Naive thymus-derived CD4-positive, alpha-beta T cell (primary cell): ENCODE results near the gene SLC23A1. TPM values are rescaled to one million over a fixed set of nuclear protein-coding genes. Genes with fewer than 3 reads are reported as not detected.

Experiments used
- ATAC-seq: fragments of 150-1000 bp; cut with Tn5 transposase; 2 replicates; pipeline ENCODE4 v1.10.0; 2021; ENCODE audit warnings: mild to moderate bottlenecking, moderate library complexity
- CTCF ChIA-PET: fragments of 350-600 bp; sonication (Branson Sonifier 250); formaldehyde crosslinking; loops from one replicate; lab custom pipeline; 2021; ENCODE audit warnings: antibody characterized with exemption; lab: Charles Lee
- POLR2A ChIA-PET: fragments of 350-600 bp; sonication (Branson Sonifier 250); formaldehyde crosslinking; loops from one replicate; lab custom pipeline; 2021; ENCODE audit warnings: antibody characterized with exemption, inconsistent platforms; lab: Charles Lee
- DNase-seq, 9 donors: peaks; one replicate each; pipeline versions ENCODE4 v3.0.0 to v3.0.0-alpha.2; 2020 to 2022; ENCODE audit warnings: mixed read lengths in 1 of 9
- H3K27ac ChIP-seq: one replicate; pipeline ENCODE4 v1.7.0; 2013; ENCODE audit warnings: mild to moderate bottlenecking, low read depth, low read length, moderate library complexity
- H3K27me3 ChIP-seq, 2 donors: one replicate each; pipeline ENCODE4 v1.7.0; 2013; ENCODE audit warnings: low read length in 2 of 2, mild to moderate bottlenecking in 2 of 2, moderate library complexity in 2 of 2; ENCODE audit not compliant: control insufficient read depth in 2 of 2, insufficient read depth in 2 of 2
- H3K36me3 ChIP-seq, 3 experiments: 1 replicate in 2 of 3; 2 replicates in 1 of 3; pipeline ENCODE4 v1.7.0; 2013; ENCODE audit warnings: low read length in 3 of 3, mild to moderate bottlenecking in 3 of 3, moderate library complexity in 1 of 3; ENCODE audit not compliant: insufficient read depth in 3 of 3, control insufficient read depth in 2 of 3
- H3K4me1 ChIP-seq, 2 donors: one replicate each; pipeline ENCODE4 v1.7.0; 2013; ENCODE audit warnings: low read length in 2 of 2, mild to moderate bottlenecking in 2 of 2, moderate library complexity in 1 of 2; ENCODE audit not compliant: control insufficient read depth in 2 of 2, insufficient read depth in 2 of 2
- H3K4me3 ChIP-seq: 2 replicates; pipeline ENCODE4 v1.7.0; 2013; ENCODE audit warnings: mild to moderate bottlenecking, low read length
- H3K9me3 ChIP-seq, 3 experiments: 1 replicate in 2 of 3; 2 replicates in 1 of 3; pipeline ENCODE4 v1.7.0; 2013; ENCODE audit warnings: low read length in 3 of 3; ENCODE audit not compliant: control insufficient read depth in 2 of 3
- H3K27ac Mint-ChIP-seq, 9 donors: one replicate each; pipeline ENCODE4 v1.8.0; 2020 to 2022; ENCODE audit warnings: mixed read lengths in 9 of 9, mild to moderate bottlenecking in 8 of 9, moderate library complexity in 5 of 9, inconsistent platforms in 2 of 9
- H3K27me3 Mint-ChIP-seq, 5 donors: one replicate each; pipeline ENCODE4 v1.8.0; 2021 to 2022; ENCODE audit warnings: mixed read lengths in 5 of 5, mild to moderate bottlenecking in 1 of 5
- H3K36me3 Mint-ChIP-seq, 5 donors: one replicate each; pipeline ENCODE4 v1.8.0; 2020 to 2022; ENCODE audit warnings: mixed read lengths in 5 of 5, mild to moderate bottlenecking in 3 of 5, inconsistent platforms in 1 of 5
- H3K4me1 Mint-ChIP-seq, 7 donors: one replicate each; pipeline ENCODE4 v1.8.0; 2020 to 2022; ENCODE audit warnings: mixed read lengths in 7 of 7, mild to moderate bottlenecking in 3 of 7, inconsistent platforms in 1 of 7
- H3K4me3 Mint-ChIP-seq, 10 donors: one replicate each; pipeline ENCODE4 v1.8.0; 2020 to 2022; ENCODE audit warnings: mild to moderate bottlenecking in 10 of 10, mixed read lengths in 10 of 10, moderate library complexity in 6 of 10, inconsistent platforms in 2 of 10
- H3K9me3 Mint-ChIP-seq, 11 donors: one replicate each; pipeline ENCODE4 v1.8.0; 2020 to 2022; ENCODE audit warnings: mixed read lengths in 11 of 11, mild to moderate bottlenecking in 4 of 11, inconsistent platforms in 1 of 11, moderate library complexity in 1 of 11
- intact Hi-C, 2 donors: fragments of 100-400 bp; cut with micrococcal nuclease; formaldehyde crosslinking; loops; one replicate each; pipeline ENCODE4 v1.15.1; 2023
- polyA plus RNA-seq, 2 donors: library from polyadenylated mRNA; unstranded; fragments of 300-500 nt; fragmentation: Illumina TruSeq; gene quantifications; one replicate each; pipeline ENCODE4 v1.2.3, GENCODE V29; 2021
- total RNA-seq, 6 experiments: library from RNA in 5 of 6; stranded (reverse) in 5 of 6; gene quantifications; 1 replicate in 5 of 6; 2 replicates in 1 of 6; pipeline ENCODE4 v1.2.3 and lab custom pipeline; 2021 to 2026

The SLC23A1 gene
- total RNA-seq, result 1 to 10 TPM in 1 of 5 experiments, not detected in 4; 4.7 TPM
- not detected for polyA plus RNA-seq
- not detected for total RNA-seq (lab: John Stamatoyannopoulos, UW)

GRCh38 chr5:139383275-139383992 is at the start of gene SLC23A1:
TSS of gene SLC23A1 (minus strand) at chr5:139383297. CDS start at chr5:139383253, 44 bp downstream.
- DNase-seq (no peak), ATAC-seq (no peak)
- Histone ChIP-seq H3K9me3 (no peaks in the 10 kb centered on the region), H3K36me3 (no peaks in the 10 kb centered on the region), H3K27me3 (no peaks in the 10 kb centered on the region), H3K4me3 (no peak within 1 kb of the TSS), H3K27ac (no peak within 1 kb of the TSS), H3K4me1 (peaks cover 7 to 12% of the 10 kb centered on the region in 2 donors)
- intact Hi-C loops, result no loop called here
- H3K36me3 Mint-ChIP-seq, result peaks cover 0 to 3% (median 0%) of the 10 kb centered on the region in 5 donors
- H3K9me3 Mint-ChIP-seq, result no peaks in the 10 kb centered on the region
- ChIA-PET POLR2A (no interaction called here), CTCF (no interaction called here)
- H3K4me3 Mint-ChIP-seq, result peak within 1 kb of the TSS in 6 of 10 donors; percentile 9 to 85 (median 44)
- H3K27ac Mint-ChIP-seq, result peak within 1 kb of the TSS in 4 of 9 donors; percentile 34 to 98 (median 68)
- H3K27me3 Mint-ChIP-seq, result no peaks in the 10 kb centered on the region
- peaks cover 21 to 53% (median 28%) of the 10 kb centered on the region in 7 donors for H3K4me1 Mint-ChIP-seq

- Histone ChIP-seq H3K4me3 (no peak overlapping the region), H3K4me1 (peaks cover 0 to 5% of the 10 kb centered on the region in 2 donors), H3K9me3 (no peaks in the 10 kb centered on the region), H3K27ac (no peak overlapping the region), H3K36me3 (peaks cover 0 to 5% (median 0%) of the 10 kb centered on the region in 3 experiments), H3K27me3 (no peaks in the 10 kb centered on the region)
- Mint-ChIP-seq H3K4me3 (no peak overlapping the region), H3K36me3 (peaks cover 0 to 21% (median 4%) of the 10 kb centered on the region in 5 donors), H3K4me1 (peaks cover 0 to 21% (median 12%) of the 10 kb centered on the region in 7 donors), H3K27ac (peak overlapping the region in 2 of 9 donors; percentile 20 to 51), H3K9me3 (no peaks in the 10 kb centered on the region), H3K27me3 (no peaks in the 10 kb centered on the region)
- ATAC-seq (no peak), DNase-seq (no peak)
- CTCF ChIA-PET, result interaction anchor here (1.7 kb wide), 1 partner anchor 9 kb away, joined by 6 read pairs; no protein-coding TSS in a partner anchor
- intact Hi-C loops, result no loop called here
- POLR2A ChIA-PET, result no interaction called here
Observed at GRCh38 chr5:139431706-139432105, 48.6 kb upstream of the SLC23A1 start.

GRCh38 chr5:139430015-139430414 is 46.9 kb upstream of the SLC23A1 start:
- ChIA-PET CTCF (interaction anchor here (0.7 to 2.0 kb wide), 5 partner anchors 8 to 84 kb away, joined by 3 to 6 read pairs (median 5); no protein-coding TSS in a partner anchor), POLR2A (interaction anchor here (0.6 to 2.0 kb wide), 7 partner anchors 9 to 136 kb away, joined by 3 to 13 read pairs (median 3); partner anchors contain the start of gene DNAJC18)
- no peaks in the 10 kb centered on the region for H3K27me3 Mint-ChIP-seq
- Histone ChIP-seq H3K4me3 (no peak overlapping the region), H3K27me3 (no peaks in the 10 kb centered on the region), H3K27ac (no peak overlapping the region), H3K4me1 (peaks cover 0 to 5% of the 10 kb centered on the region in 2 donors), H3K9me3 (no peaks in the 10 kb centered on the region), H3K36me3 (peaks cover 0 to 5% (median 0%) of the 10 kb centered on the region in 3 experiments)
- peaks cover 0 to 21% (median 12%) of the 10 kb centered on the region in 7 donors for H3K4me1 Mint-ChIP-seq
- ATAC-seq (peak; percentile 76), DNase-seq (peak in 6 of 9 donors; percentile 21 to 65 (median 52))
- peak overlapping the region in 8 of 9 donors; percentile 67 to 90 (median 84) for H3K27ac Mint-ChIP-seq
- no peaks in the 10 kb centered on the region for H3K9me3 Mint-ChIP-seq
- H3K4me3 Mint-ChIP-seq, result peak overlapping the region in 5 of 10 donors; percentile 12 to 38 (median 18)
- intact Hi-C loops, result no loop called here
- peaks cover 0 to 18% (median 5%) of the 10 kb centered on the region in 5 donors for H3K36me3 Mint-ChIP-seq

- peaks cover 0 to 22% (median 21%) of the 10 kb centered on the region in 5 donors for H3K36me3 Mint-ChIP-seq
- Histone ChIP-seq H3K4me3 (no peak overlapping the region), H3K36me3 (peaks cover 0 to 5% (median 3%) of the 10 kb centered on the region in 3 experiments), H3K27ac (no peak overlapping the region), H3K27me3 (no peaks in the 10 kb centered on the region), H3K9me3 (no peaks in the 10 kb centered on the region), H3K4me1 (peaks cover 3 to 9% of the 10 kb centered on the region in 2 donors)
- intact Hi-C loops, result no loop called here
- CTCF ChIA-PET, result interaction anchor here (0.7 to 9.5 kb wide), 3 partner anchors 13 to 88 kb away, joined by 3 to 310 read pairs (median 4); partner anchors contain the start of gene DNAJC18
- no peak overlapping the region for H3K4me3 Mint-ChIP-seq
- H3K9me3 Mint-ChIP-seq, result no peaks in the 10 kb centered on the region
- DNase-seq (no peak), ATAC-seq (no peak)
- H3K27ac Mint-ChIP-seq, result no peak overlapping the region
- POLR2A ChIA-PET, result interaction anchor here (1.3 to 9.4 kb wide), 2 partner anchors 13 to 88 kb away, joined by 4 to 102 read pairs; partner anchors contain the start of gene DNAJC18
- peaks cover 4 to 29% (median 21%) of the 10 kb centered on the region in 7 donors for H3K4me1 Mint-ChIP-seq
- no peaks in the 10 kb centered on the region for H3K27me3 Mint-ChIP-seq
Observed at GRCh38 chr5:139426203-139426885, 43.2 kb upstream of the SLC23A1 start.

GRCh38 chr5:139425497-139425896 is 42.4 kb upstream of the SLC23A1 start:
- DNase-seq, result no peak
- intact Hi-C loops, result no loop called here

More at GRCh38 chr5:139425497-139425896, 42.4 kb upstream of the SLC23A1 start:
- H3K4me1 ChIP-seq, result peaks cover 3 to 9% of the 10 kb centered on the region in 2 donors
- peaks cover 0 to 5% (median 3%) of the 10 kb centered on the region in 3 experiments for H3K36me3 ChIP-seq
- Mint-ChIP-seq H3K4me3 (no peak overlapping the region), H3K4me1 (peaks cover 4 to 25% (median 17%) of the 10 kb centered on the region in 7 donors), H3K9me3 (no peaks in the 10 kb centered on the region), H3K27me3 (no peaks in the 10 kb centered on the region), H3K36me3 (peaks cover 0 to 25% (median 22%) of the 10 kb centered on the region in 5 donors), H3K27ac (no peak overlapping the region)
- no peak for ATAC-seq
- CTCF ChIA-PET, result interaction anchor here (0.7 to 9.5 kb wide), 3 partner anchors 13 to 89 kb away, joined by 3 to 310 read pairs (median 4); partner anchors contain the start of gene DNAJC18
- H3K9me3 ChIP-seq, result no peaks in the 10 kb centered on the region
- H3K4me3 ChIP-seq, result no peak overlapping the region
- no peak overlapping the region for H3K27ac ChIP-seq
- H3K27me3 ChIP-seq, result no peaks in the 10 kb centered on the region
- POLR2A ChIA-PET, result interaction anchor here (0.6 to 9.4 kb wide), 3 partner anchors 14 to 89 kb away, joined by 3 to 102 read pairs (median 4); partner anchors contain the start of gene DNAJC18
